ENCODE data around the gene HDGF. TPM values are rescaled to one million over a fixed set of nuclear protein-coding genes. Genes with fewer than 3 reads are reported as not detected.

Gene HDGF
- total RNA-seq, 1 donor from 2014 or later = 176 TPM

GRCh38 chr1:156711011-156711817, 40.3 kb downstream of the HDGF start:
- H3K36me3 Mint-ChIP-seq = peaks cover 9% of the 10 kb centered on the region
- TF ChIP-seq CTCF (IDR thresholded peaks at IDR 0.05; ENCODE audit: unreplicated experiment) = no peak
- no peak for DNase-seq (ENCODE audit: low spot score in 2 of 2, unreplicated experiment in 2 of 2)
- peaks cover 75% of the 10 kb centered on the region for H3K4me1 Mint-ChIP-seq
- peak overlapping the region; percentile 47 for H3K4me3 Mint-ChIP-seq
- no peaks in the 10 kb centered on the region for H3K9me3 Mint-ChIP-seq
- no peaks in the 10 kb centered on the region for H3K27me3 Mint-ChIP-seq (ENCODE audit: low read depth)
- peak overlapping the region; percentile 96 for H3K27ac Mint-ChIP-seq

- no peaks in the 10 kb centered on the region for H3K9me3 Mint-ChIP-seq
- peaks cover 77% of the 10 kb centered on the region for H3K4me1 Mint-ChIP-seq
- no peaks in the 10 kb centered on the region for H3K27me3 Mint-ChIP-seq (ENCODE audit: low read depth)
- peak overlapping the region; percentile 96 for H3K27ac Mint-ChIP-seq
- H3K36me3 Mint-ChIP-seq = peaks cover 3% of the 10 kb centered on the region
- no peak for DNase-seq (ENCODE audit: low spot score in 2 of 2, unreplicated experiment in 2 of 2)
- TF ChIP-seq CTCF (IDR thresholded peaks at IDR 0.05; ENCODE audit: unreplicated experiment) = no peak
- peak overlapping the region; percentile 32 for H3K4me3 Mint-ChIP-seq
These were observed 41.6 kb downstream of the HDGF start for GRCh38 chr1:156709757-156710489.

- Mint-ChIP-seq H3K4me3 (peak overlapping the region; percentile 84), H3K4me1 (peaks cover 79% of the 10 kb centered on the region), H3K27ac (peak overlapping the region; percentile 96), H3K27me3 (ENCODE audit: low read depth) (no peaks in the 10 kb centered on the region), H3K9me3 (no peaks in the 10 kb centered on the region), H3K36me3 (no peaks in the 10 kb centered on the region)
- TF ChIP-seq CTCF (IDR thresholded peaks at IDR 0.05; ENCODE audit: unreplicated experiment) = no peak
- DNase-seq (ENCODE audit: low spot score in 2 of 2, unreplicated experiment in 2 of 2) = no peak
These were observed 42.4 kb downstream of the HDGF start for GRCh38 chr1:156709031-156709430.

- DNase-seq (ENCODE audit: low spot score in 2 of 2, unreplicated experiment in 2 of 2) = no peak
- no peak for TF ChIP-seq CTCF (IDR thresholded peaks at IDR 0.05; ENCODE audit: unreplicated experiment)
- no peaks in the 10 kb centered on the region for H3K36me3 Mint-ChIP-seq
- H3K4me1 Mint-ChIP-seq = peaks cover 87% of the 10 kb centered on the region
- peak overlapping the region; percentile 84 for H3K4me3 Mint-ChIP-seq
- H3K9me3 Mint-ChIP-seq = no peaks in the 10 kb centered on the region
- peak overlapping the region; percentile 96 for H3K27ac Mint-ChIP-seq
- no peaks in the 10 kb centered on the region for H3K27me3 Mint-ChIP-seq (ENCODE audit: low read depth)
These were observed 43.2 kb downstream of the HDGF start for GRCh38 chr1:156708218-156708661.

GRCh38 chr1:156707417-156708217, 43.9 kb downstream of the HDGF start:
- peaks cover 2% of the 10 kb centered on the region for H3K36me3 Mint-ChIP-seq
- H3K27me3 Mint-ChIP-seq (ENCODE audit: low read depth) = no peaks in the 10 kb centered on the region
- peak overlapping the region; percentile 84 for H3K4me3 Mint-ChIP-seq
- H3K27ac Mint-ChIP-seq = peak overlapping the region; percentile 96
- no peak for TF ChIP-seq CTCF (IDR thresholded peaks at IDR 0.05; ENCODE audit: unreplicated experiment)
- no peak for DNase-seq (ENCODE audit: low spot score in 2 of 2, unreplicated experiment in 2 of 2)
- no peaks in the 10 kb centered on the region for H3K9me3 Mint-ChIP-seq
- H3K4me1 Mint-ChIP-seq = peaks cover 90% of the 10 kb centered on the region
